ENCODE results near the gene SERPINH1. TPM values are rescaled to one million over a fixed set of nuclear protein-coding genes. Genes with fewer than 3 reads are reported as not detected.
A peak's percentile ranks its signal among the peaks of the same experiment; 100 is the strongest.

Gene SERPINH1
- total RNA-seq, 1 donor from 2014 or later, result 191 TPM

DNA sequence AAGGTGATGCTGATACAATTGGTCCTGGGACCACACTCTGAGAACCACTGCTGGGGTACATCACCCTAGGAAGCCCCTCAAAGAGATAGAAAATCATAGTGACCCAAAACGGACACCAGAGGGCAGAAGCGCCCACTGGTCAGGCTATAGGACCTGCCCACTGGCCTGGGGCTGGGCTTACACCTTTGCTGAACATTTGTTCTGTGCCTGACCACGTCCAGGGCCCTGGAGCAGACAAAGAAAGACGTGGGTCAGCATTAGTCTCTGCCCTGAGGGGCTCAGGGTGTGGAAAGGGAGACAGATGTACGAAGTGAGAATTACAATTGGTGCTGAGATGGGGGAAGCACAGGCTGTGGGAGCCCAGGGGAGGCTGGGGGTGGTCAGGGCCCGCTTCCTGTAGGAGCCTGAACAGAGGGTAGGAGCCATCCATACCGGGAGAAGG, 14.4 kb upstream of the SERPINH1 start:
- peak overlapping the region; percentile 96 for H3K27ac Mint-ChIP-seq (ENCODE audit: unreplicated experiment)
- H3K27me3 Mint-ChIP-seq (ENCODE audit: low read depth), result no peaks in the 10 kb centered on the region
- peak overlapping the region; percentile 36 for H3K4me3 Mint-ChIP-seq
- no peaks in the 10 kb centered on the region for H3K9me3 Mint-ChIP-seq
- TF ChIP-seq CTCF (conservative IDR thresholded peaks at IDR 0.05), result peak; percentile 89
- H3K4me1 Mint-ChIP-seq, result peaks cover 21% of the 10 kb centered on the region
- H3K36me3 Mint-ChIP-seq (ENCODE audit: low read depth), result no peaks in the 10 kb centered on the region
- peak; percentile 75 for DNase-seq (ENCODE audit: low read depth, low spot score)

DNA sequence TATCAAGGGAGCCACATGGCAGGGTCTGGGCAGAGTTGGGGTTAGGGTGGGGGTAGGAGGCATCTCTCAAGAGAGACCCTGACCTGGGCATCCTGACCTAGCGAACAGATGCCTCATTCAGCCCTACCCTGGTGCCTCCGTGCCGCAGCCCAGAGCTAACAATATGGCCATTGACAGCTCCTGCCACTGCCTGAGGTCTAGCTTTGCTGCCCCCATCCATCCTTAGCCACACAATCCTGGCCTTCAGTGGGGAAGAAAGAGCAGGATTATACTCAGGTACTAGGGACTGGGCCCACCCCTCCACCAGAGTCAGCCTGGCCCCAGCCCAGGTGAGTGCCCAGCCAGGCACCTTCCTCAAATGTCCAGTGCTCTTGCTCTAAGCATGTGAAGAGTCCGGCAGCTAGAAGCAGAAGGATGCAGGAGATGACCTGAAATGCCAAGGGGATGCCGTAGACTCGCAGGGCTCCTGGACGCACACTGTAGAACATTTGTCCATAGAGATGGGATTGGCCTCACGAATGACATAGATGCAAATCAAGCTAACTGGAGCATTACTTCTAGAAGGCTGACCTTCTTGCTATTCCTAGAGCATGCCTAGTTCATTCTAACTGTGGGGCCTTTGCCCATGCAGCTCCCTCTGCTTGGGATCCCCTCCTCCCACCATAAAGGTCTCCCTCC, 13.3 kb upstream of the SERPINH1 start:
- H3K36me3 Mint-ChIP-seq (ENCODE audit: low read depth), result no peaks in the 10 kb centered on the region
- no peak overlapping the region for H3K4me3 Mint-ChIP-seq
- H3K27me3 Mint-ChIP-seq (ENCODE audit: low read depth), result no peaks in the 10 kb centered on the region
- H3K9me3 Mint-ChIP-seq, result no peaks in the 10 kb centered on the region
- peak overlapping the region; percentile 47 for H3K27ac Mint-ChIP-seq (ENCODE audit: unreplicated experiment)
- TF ChIP-seq CTCF (conservative IDR thresholded peaks at IDR 0.05), result no peak
- peaks cover 21% of the 10 kb centered on the region for H3K4me1 Mint-ChIP-seq
- DNase-seq (ENCODE audit: low read depth, low spot score), result no peak

- Mint-ChIP-seq H3K9me3 (no peaks in the 10 kb centered on the region), H3K27me3 (ENCODE audit: low read depth) (no peaks in the 10 kb centered on the region), H3K4me1 (peaks cover 27% of the 10 kb centered on the region), H3K27ac (ENCODE audit: unreplicated experiment) (peak overlapping the region; percentile 47), H3K4me3 (no peak overlapping the region), H3K36me3 (ENCODE audit: low read depth) (no peaks in the 10 kb centered on the region)
- no peak for TF ChIP-seq CTCF (conservative IDR thresholded peaks at IDR 0.05)
- no peak for DNase-seq (ENCODE audit: low read depth, low spot score)
Measured at GRCh38 chr11:75549370-75549958, 12.6 kb upstream of the SERPINH1 start.

- H3K4me3 Mint-ChIP-seq, result no peak overlapping the region
- H3K27me3 Mint-ChIP-seq (ENCODE audit: low read depth), result no peaks in the 10 kb centered on the region
- no peaks in the 10 kb centered on the region for H3K36me3 Mint-ChIP-seq (ENCODE audit: low read depth)
- H3K9me3 Mint-ChIP-seq, result no peaks in the 10 kb centered on the region
- TF ChIP-seq CTCF (conservative IDR thresholded peaks at IDR 0.05), result no peak
- H3K27ac Mint-ChIP-seq (ENCODE audit: unreplicated experiment), result no peak overlapping the region
- peaks cover 30% of the 10 kb centered on the region for H3K4me1 Mint-ChIP-seq
- DNase-seq (ENCODE audit: low read depth, low spot score), result no peak
Measured at GRCh38 chr11:75553182-75553581, 8.9 kb upstream of the SERPINH1 start.

DNA sequence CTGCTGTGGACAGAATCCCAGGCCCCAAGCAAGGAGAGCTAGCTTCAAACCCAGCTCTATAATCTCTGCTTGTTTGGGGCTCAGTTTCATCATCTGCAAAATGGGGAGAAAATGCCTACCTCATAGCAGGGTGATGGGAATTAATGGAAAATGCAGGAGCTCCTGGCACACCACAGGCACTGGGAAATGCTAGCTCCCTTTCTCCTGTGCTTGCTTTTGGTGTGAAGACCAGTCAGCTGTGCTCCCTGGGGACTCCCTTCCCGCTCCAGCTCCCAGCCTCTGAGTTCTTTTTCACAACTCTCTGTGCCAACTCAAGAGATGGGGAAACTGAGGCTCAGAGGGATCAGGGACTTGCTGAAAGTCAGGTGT, 8.2 kb upstream of the SERPINH1 start:
- no peak for DNase-seq (ENCODE audit: low read depth, low spot score)
- Mint-ChIP-seq H3K4me1 (peaks cover 29% of the 10 kb centered on the region), H3K27me3 (ENCODE audit: low read depth) (no peaks in the 10 kb centered on the region), H3K27ac (ENCODE audit: unreplicated experiment) (no peak overlapping the region), H3K9me3 (no peaks in the 10 kb centered on the region), H3K36me3 (ENCODE audit: low read depth) (no peaks in the 10 kb centered on the region), H3K4me3 (no peak overlapping the region)
- TF ChIP-seq CTCF (conservative IDR thresholded peaks at IDR 0.05), result no peak

Measured in neural crest cell (in vitro differentiated cells).